MCF 10A (cell line): ENCODE measurements around the gene NMUR1. TPM values are rescaled to one million over a fixed set of nuclear protein-coding genes. Genes with fewer than 3 reads are reported as not detected.

Experiments used
- BruUV-seq: library from RNA; stranded (reverse); fragments of 400-500 nt; replicated peaks from 2 replicates; lab custom pipeline; 2021; lab: Mats Ljungman, UMichigan
- CTCF ChIA-PET: fragments of 300-600 bp; sonication (Branson Sonifier 250); formaldehyde crosslinking; extraction: SDS; loops from one replicate; lab custom pipeline; 2021; ENCODE audit warnings: antibody characterized with exemption, inconsistent platforms; lab: Yijun Ruan, JAX
- POLR2A ChIA-PET: fragments of 300-600, 350-650 bp; sonication (Branson Sonifier 250); formaldehyde crosslinking; extraction: SDS; loops from one replicate; lab custom pipeline; 2020; ENCODE audit warnings: antibody characterized with exemption, inconsistent platforms; lab: Yijun Ruan, JAX
- DNase-seq: peaks from one replicate; pipeline ENCODE4 v3.0.0-alpha.2; 2018; ENCODE audit not compliant: unreplicated experiment
- H3K27ac Mint-ChIP-seq: one replicate; pipeline ENCODE4 v1.8.0; 2022; ENCODE audit warnings: mild to moderate bottlenecking, low read depth, mixed read lengths; ENCODE audit not compliant: unreplicated experiment
- H3K27me3 Mint-ChIP-seq: one replicate; pipeline ENCODE4 v1.8.0; 2022; ENCODE audit warnings: mixed read lengths; ENCODE audit not compliant: insufficient read depth, unreplicated experiment
- H3K36me3 Mint-ChIP-seq: one replicate; pipeline ENCODE4 v1.8.0; 2022; ENCODE audit warnings: mild to moderate bottlenecking, moderate library complexity, mixed read lengths; ENCODE audit not compliant: insufficient read depth, unreplicated experiment
- H3K4me1 Mint-ChIP-seq: one replicate; pipeline ENCODE4 v1.8.0; 2022; ENCODE audit warnings: mixed read lengths; ENCODE audit not compliant: insufficient read depth, unreplicated experiment
- H3K4me3 Mint-ChIP-seq: one replicate; pipeline ENCODE4 v1.8.0; 2022; ENCODE audit warnings: mild to moderate bottlenecking, moderate library complexity, mixed read lengths; ENCODE audit not compliant: unreplicated experiment
- H3K9me3 Mint-ChIP-seq: one replicate; pipeline ENCODE4 v1.8.0; 2022; ENCODE audit warnings: mixed read lengths; ENCODE audit not compliant: unreplicated experiment
- intact Hi-C: fragments of 100-400 bp; cut with micrococcal nuclease; formaldehyde crosslinking; loops from 2 replicates; pipeline ENCODE4 v1.14.1; 2022
- total RNA-seq: library from RNA; stranded (reverse); gene quantifications from 2 replicates; pipeline ENCODE4 v1.2.3, GENCODE V29; 2022
- TF ChIP-seq, protein P1 (sequence below): fragments of 200-600 bp; IDR thresholded peaks from one replicate; pipeline ENCODE4 v1.8.0; 2022; ENCODE audit warnings: antibody characterized with exemption, mild to moderate bottlenecking; ENCODE audit not compliant: unreplicated experiment

Gene NMUR1
- total RNA-seq, 1 experiment from 2014 or later: not detected

DNA sequence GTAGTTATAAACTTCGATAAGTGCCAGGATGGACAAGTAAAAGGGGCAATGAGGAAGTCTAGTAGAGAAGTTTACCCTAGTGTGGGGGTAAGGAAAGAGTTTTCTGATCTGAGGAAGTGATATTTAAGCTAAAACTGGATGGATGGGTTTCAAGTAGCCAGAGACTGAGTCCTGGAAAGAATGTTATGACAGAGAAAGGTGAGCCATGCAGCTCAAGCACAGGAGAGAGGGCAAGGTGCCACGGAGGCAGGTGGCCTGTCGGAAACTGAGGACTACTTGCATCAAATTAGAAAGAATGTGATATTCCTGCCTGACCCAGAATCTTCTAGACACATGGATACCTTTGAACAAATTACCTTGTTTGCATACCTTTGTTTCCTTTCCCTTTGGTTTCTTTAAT lies 26.5 kb downstream of the NMUR1 start:
- no peaks in the 10 kb centered on the region for H3K9me3 Mint-ChIP-seq
- ChIA-PET POLR2A (no interaction called here), CTCF (interaction anchor here (1.6 kb wide), 1 partner anchor 21 kb away, joined by 6 read pairs; no protein-coding TSS in a partner anchor)
- no TSS peak for BruUV-seq
- no peak overlapping the region for H3K4me3 Mint-ChIP-seq
- no peaks in the 10 kb centered on the region for H3K4me1 Mint-ChIP-seq
- H3K36me3 Mint-ChIP-seq: peaks cover 32% of the 10 kb centered on the region
- TF ChIP-seq, protein P1, sequence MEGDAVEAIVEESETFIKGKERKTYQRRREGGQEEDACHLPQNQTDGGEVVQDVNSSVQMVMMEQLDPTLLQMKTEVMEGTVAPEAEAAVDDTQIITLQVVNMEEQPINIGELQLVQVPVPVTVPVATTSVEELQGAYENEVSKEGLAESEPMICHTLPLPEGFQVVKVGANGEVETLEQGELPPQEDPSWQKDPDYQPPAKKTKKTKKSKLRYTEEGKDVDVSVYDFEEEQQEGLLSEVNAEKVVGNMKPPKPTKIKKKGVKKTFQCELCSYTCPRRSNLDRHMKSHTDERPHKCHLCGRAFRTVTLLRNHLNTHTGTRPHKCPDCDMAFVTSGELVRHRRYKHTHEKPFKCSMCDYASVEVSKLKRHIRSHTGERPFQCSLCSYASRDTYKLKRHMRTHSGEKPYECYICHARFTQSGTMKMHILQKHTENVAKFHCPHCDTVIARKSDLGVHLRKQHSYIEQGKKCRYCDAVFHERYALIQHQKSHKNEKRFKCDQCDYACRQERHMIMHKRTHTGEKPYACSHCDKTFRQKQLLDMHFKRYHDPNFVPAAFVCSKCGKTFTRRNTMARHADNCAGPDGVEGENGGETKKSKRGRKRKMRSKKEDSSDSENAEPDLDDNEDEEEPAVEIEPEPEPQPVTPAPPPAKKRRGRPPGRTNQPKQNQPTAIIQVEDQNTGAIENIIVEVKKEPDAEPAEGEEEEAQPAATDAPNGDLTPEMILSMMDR: no peak
- no peak for DNase-seq
- intact Hi-C loops: no loop called here
- H3K27me3 Mint-ChIP-seq: no peaks in the 10 kb centered on the region
- H3K27ac Mint-ChIP-seq: no peak overlapping the region

DNA sequence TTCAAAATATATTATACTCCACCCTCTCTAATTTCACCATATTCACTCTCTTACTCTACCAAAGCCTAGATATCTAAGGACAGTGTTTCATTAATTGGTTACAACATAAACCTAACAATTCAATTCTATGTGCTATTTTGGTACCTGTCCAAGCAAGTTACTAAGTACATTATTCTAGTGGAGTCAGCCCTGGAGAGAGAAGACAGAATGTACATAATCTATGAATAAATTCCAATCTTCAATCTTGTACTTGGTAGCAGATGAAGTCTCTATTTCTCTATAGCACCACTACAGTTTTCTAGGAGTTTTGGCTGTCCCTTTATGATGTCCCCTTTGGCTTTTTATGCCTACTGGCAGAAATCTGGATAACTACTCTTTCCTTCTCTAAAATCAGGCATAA lies 27.6 kb downstream of the NMUR1 start:
- BruUV-seq: no TSS peak
- H3K27me3 Mint-ChIP-seq: no peaks in the 10 kb centered on the region
- no peak overlapping the region for H3K4me3 Mint-ChIP-seq
- no peaks in the 10 kb centered on the region for H3K9me3 Mint-ChIP-seq
- H3K4me1 Mint-ChIP-seq: no peaks in the 10 kb centered on the region
- POLR2A ChIA-PET: no interaction called here
- TF ChIP-seq, protein P1: no peak
- H3K36me3 Mint-ChIP-seq: peaks cover 30% of the 10 kb centered on the region
- CTCF ChIA-PET: interaction anchor here (1.0 kb wide), 1 partner anchor 8 kb away, joined by 4 read pairs; no protein-coding TSS in a partner anchor
- no peak for DNase-seq
- no peak overlapping the region for H3K27ac Mint-ChIP-seq
- intact Hi-C loops: no loop called here

DNA sequence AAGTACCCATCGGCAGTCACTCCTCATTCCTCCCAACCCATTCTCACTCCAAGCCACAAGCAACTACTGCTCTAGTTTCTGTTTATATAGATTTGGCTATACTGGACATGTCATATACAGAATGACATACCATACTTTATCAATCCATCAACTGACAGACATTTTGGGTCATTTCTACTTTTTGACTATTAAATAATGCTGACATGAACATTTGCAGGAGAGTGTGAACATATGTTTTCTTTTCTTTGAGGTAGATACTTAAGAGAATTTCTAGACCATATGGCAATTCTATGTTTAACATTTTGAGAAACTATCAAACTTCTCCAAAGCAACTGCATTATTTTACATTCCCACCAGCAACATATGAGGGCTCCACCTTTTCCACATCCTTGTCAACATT lies 32.6 kb downstream of the NMUR1 start:
- BruUV-seq: no TSS peak
- DNase-seq: no peak
- ChIA-PET POLR2A (no interaction called here), CTCF (no interaction called here)
- no peak overlapping the region for H3K4me3 Mint-ChIP-seq
- no peaks in the 10 kb centered on the region for H3K9me3 Mint-ChIP-seq
- TF ChIP-seq, protein P1: no peak
- H3K27me3 Mint-ChIP-seq: no peaks in the 10 kb centered on the region
- intact Hi-C loops: no loop called here
- no peak overlapping the region for H3K27ac Mint-ChIP-seq
- H3K4me1 Mint-ChIP-seq: no peaks in the 10 kb centered on the region
- H3K36me3 Mint-ChIP-seq: peaks cover 5% of the 10 kb centered on the region

DNA sequence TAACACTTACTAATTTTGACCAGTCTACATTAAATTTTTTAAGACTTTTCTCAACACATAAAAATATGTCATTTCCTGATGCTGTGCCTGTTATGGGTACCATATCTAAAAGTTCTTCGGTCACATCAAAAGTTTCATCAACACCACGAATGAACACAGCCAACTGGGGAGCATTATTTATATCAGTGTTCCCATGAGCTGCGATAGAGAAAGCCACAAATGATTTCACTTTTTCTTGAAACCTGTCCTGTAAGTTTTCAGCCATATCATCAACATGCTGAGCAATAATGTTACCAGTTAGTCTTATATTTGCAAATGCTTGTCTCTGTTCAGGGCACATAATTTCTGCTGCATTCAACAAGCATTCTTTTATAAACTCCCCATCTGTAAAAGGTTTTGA lies 35.6 kb downstream of the NMUR1 start:
- ChIA-PET CTCF (interaction anchor here (1.1 kb wide), 1 partner anchor 107 kb away, joined by 3 read pairs; no protein-coding TSS in a partner anchor), POLR2A (interaction anchor here (0.6 kb wide), 1 partner anchor 23 kb away, joined by 3 read pairs; no protein-coding TSS in a partner anchor)
- no peaks in the 10 kb centered on the region for H3K9me3 Mint-ChIP-seq
- TF ChIP-seq, protein P1: no peak
- BruUV-seq: no TSS peak
- H3K4me1 Mint-ChIP-seq: no peaks in the 10 kb centered on the region
- peaks cover 5% of the 10 kb centered on the region for H3K36me3 Mint-ChIP-seq
- no peak for DNase-seq
- H3K4me3 Mint-ChIP-seq: no peak overlapping the region
- intact Hi-C loops: no loop called here
- H3K27ac Mint-ChIP-seq: no peak overlapping the region
- no peaks in the 10 kb centered on the region for H3K27me3 Mint-ChIP-seq
